NCI-H69 (cell line): ENCODE results near the gene PRR23E.

Source experiments
- DNase-seq: peaks from one replicate; lab custom pipeline; 2025; lab: John Stamatoyannopoulos, UW

Gene PRR23E

DNA sequence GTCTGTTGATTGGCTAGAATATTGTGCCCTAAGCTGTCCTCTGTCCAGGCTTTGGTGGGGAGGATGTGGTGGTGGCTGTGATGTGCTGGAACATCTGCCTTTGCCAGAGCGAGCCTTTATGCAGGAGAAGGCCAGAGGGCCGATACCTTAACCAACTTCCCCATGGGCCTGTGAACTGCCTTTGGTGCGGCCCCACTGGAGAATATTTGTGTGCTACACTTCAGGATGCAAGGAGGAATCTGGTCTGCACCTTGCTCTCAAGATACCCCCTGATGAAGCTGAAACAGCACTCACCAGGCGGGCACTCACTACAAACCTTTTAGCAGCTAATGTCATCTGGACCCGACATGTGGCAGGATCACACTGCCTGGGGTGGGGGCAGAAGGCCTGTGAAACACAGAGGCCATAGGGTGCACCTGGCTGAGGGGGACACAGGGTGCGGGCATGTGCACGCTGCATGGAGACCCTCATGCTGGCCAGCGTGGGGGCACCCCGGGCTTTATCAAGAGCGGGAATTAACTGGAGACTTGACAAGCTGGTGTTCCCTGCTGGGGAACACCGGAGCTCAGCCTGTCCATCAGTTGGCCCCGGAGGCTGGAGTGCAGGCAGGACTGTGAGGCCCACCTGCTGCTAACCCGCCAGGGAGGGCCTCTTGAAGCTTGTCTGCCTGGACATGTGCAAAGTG is 16.4 kb downstream of the PRR23E start:
- no peak for DNase-seq

DNA sequence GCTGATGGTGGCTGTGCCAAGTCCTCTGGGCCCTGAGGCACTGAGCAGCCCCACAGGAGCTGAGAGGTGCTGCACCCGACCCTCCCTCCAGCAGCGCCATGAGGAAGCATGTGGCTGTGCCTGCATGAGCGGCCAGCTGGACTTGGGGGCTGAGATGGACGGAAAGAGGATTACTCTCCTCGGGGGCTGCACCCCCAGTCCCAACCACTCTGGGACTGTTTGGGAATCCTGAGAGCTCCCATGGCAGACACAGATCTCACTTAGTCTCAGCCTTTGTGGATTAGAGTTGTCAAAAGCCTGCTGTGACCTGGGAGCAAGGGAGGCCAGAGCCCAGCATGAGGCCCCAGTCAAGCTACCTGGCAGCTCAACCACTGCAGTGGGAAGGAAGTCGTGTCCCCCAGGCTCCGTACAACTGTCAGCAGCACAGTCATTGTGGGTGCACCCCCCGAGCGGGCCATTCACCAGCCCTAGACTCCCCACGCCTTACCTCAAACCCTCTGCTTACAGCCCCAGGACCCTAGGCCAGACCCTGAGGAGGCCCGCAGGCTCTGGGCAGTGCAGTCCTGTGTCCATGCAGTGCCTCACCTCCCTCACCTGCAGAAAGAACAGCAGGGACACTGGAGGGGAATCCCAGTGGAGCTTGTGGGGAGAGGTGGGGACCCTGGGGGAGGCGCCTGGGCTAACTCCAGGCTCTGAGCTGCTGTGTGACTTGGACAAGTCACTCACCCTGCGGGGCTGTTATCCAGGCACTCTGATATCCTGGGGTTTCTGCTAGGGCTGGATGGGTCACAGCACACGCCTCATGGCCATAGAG is 17.1 kb downstream of the PRR23E start:
- peak; percentile 72 for DNase-seq

DNA sequence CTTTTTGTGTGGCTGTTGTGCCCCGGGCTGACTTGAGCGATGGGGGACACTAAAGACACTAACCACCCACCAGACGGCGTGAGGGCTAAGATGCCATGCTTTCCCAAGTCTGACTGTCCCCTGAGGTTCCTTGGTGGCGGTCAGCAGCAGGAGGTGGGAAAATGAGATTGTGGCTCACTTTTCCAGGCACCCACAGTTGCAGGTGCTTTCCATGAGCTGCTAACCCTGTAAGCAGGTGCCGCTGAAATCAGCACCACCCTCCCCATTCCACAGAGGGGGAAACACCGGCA is 17.7 kb downstream of the PRR23E start:
- no peak for DNase-seq

DNA sequence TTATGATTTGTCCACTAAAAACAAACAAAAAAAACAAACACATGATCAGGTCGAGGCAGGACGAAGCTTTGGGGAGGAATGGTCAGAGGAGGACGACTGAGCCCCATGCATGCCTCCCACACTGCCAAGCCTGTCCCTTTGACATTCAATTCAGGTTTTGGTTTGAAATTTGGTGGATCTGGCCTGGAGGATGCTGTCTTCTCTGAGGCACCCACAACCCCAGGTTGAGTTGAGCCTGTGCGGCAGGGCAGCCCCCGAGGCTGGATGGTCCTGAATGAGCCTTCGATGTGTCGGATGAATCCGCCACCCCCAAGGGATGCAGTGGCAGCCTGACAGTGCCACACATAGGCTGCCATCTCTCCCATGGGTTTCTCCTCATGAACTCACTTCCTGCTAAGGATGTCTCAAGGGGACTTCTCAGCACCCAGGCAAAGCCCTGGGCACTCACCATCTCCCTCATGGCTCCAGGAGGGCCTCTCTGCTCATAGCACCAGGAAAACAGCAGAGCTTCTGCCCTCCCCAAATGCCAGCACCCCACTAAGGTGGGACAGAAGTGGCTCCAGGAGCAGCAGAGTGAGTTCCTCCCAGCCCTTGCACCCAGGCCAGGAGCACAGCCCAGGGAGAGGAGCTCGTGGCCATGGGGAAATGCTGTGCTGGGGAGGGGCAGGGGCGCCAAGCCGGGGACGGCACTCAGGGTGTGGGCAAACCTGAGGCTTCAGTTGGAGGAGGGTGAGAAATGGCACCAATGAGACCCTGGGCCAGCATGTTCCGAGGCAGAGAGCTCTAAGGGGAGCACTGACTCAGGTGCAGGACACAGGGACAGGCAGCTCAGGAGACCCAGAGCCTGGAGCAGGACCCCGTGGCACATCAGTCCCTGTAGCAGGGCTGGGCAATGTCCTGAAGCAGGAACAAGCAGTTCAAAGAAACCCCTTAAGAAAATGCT is 18.5 kb downstream of the PRR23E start:
- no peak for DNase-seq

DNA sequence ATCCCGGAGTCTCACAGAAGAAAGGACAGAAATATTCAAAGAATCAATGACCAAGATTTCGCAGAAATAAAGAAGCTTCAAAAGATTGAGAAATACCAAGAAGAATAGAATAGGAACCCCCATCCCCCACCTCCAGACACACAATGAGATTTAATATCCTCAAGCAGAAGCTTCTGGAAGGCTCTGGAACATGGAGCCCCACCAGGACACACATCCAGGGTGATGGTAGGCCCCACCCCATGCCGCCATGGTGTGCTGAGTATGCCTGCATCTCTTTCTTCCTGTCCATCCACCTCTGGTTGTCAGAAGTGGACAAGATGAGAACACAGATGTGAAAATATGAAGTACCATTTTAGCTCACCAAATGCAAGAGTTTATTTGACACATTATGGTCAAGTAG is 19.3 kb downstream of the PRR23E start:
- DNase-seq = no peak

DNA sequence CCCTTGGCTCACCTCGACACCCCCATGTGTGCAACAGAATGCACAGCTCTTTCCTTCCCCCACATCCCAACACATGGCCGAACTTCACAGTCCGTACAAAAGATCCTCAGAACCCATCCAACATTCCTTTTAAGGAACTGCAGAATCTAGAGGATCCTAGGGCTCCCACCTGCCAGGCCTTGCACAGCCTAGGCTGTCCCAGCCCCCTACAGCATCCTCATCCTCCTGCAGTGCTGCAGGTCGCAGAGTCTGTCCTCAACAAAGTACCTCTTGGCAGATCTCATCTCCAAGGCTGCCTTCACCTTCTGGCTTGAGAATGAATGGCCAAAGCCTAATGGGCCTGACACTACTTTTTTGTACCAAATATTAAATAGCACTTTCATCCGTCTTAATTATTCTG is 19.8 kb downstream of the PRR23E start:
- DNase-seq = no peak

DNA sequence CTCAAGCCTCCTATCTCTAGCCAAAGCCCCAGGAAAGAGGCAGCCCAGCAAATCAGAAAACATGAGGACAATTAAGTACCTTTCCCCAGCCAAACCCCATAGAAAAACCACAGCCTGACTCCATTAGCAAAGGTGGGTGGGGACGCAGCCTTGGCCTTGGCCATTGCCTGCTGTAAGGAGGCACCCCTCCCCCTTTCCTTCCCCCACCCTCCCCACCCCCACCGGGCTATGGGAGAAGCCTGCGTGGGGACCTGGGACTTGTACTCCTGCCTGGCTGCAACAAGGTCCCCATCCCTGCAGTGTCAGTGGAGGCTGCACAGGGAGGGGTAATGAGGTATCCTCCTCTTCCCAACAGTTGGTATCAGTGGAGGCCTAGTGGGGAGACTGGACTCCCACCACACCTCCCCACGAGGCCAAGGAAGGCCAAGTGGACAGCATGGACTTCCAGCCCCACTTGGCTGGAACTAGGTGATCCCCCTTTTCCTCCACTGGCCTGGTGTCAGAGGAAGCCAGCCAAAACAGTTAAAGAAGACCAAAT is 20.5 kb downstream of the PRR23E start:
- DNase-seq = no peak

DNA sequence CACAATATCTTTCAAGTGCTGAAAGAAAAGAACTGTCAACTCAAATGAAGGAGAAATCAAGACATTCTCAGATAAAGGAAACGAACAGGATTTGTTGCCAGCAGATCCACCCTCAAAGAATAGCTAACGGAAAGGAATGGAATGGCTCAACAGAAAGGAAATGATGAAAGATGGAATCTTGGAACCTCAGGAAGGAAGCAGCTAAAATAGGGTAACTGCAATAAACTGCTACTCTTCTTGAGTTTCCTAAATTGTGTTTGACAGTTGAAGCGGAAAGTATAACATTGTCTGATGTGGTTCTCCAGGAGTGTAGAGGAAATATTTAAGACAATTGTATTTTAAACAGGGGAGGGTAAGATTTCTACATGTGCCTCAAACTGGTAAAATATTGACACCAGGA is 22.0 kb downstream of the PRR23E start:
- DNase-seq = no peak

DNA sequence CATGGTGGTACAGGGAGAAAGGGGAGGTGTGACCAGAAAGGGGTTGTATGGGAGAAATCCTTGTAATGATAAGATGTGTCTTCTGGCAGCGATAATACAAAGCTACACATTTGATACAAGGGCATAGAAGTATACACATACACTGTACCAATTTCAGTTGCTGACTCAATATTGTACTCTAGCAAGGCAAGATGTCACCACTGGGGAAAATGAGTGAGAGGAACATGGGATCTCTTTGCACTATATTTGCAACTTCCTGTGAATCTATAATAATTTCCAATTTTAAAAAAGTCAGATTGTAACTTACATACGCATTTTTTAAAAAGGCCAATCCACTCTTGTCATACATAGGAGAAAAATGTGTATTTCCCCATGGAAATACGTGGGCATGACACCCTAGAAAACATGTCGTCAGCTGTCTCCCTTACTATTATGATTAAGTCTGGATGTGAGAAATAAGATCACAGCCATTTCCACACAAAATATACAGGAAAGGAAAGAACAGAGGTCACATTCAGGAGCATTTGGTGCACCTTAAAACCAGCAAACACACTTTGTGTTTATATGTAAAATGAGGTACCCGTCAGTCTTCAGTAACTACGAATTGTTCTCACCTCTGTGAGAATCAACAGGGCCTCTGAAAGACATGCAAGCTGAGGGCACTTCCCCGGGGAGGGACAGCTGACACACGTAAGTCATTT is 22.9 kb downstream of the PRR23E start:
- no peak for DNase-seq

DNA sequence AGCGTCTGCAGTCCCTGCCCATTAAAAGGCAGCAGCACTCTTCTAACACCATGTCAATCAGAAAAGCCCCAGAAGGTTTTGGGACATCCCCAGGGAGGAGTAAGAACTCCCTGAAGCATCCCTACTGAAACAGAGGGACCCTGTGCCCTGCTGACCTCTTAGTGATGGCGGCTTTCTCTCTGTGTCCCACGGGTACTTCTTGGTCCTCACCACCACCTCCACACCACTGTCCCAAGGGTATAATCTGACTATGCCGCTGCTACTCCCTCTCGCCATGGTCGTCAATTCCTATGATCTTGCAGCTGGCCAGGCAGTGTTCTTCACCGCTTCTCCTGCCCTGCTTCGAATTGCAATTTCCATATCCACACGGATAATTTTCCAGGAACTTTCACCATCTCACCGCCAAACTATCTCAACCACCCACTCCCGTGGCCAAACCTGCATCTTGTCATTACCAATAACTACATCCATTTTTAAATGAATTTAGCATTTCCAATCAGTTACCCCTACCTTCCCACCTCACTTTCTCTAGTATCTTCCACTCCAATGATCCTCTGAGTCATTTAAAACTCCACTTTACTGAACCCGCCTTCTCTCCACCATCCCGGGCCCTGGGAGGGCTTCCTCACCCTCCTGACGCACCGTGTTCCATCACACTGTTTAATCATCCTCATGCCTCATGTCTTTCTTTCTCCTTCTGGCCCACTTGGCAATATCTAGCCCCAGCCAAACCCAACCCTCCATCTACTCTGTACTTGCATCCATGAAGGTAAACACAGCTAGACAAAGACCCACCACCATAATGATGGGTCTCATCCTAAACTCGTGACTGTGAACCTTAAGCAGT is 23.7 kb downstream of the PRR23E start:
- DNase-seq = peak; percentile 87

DNA sequence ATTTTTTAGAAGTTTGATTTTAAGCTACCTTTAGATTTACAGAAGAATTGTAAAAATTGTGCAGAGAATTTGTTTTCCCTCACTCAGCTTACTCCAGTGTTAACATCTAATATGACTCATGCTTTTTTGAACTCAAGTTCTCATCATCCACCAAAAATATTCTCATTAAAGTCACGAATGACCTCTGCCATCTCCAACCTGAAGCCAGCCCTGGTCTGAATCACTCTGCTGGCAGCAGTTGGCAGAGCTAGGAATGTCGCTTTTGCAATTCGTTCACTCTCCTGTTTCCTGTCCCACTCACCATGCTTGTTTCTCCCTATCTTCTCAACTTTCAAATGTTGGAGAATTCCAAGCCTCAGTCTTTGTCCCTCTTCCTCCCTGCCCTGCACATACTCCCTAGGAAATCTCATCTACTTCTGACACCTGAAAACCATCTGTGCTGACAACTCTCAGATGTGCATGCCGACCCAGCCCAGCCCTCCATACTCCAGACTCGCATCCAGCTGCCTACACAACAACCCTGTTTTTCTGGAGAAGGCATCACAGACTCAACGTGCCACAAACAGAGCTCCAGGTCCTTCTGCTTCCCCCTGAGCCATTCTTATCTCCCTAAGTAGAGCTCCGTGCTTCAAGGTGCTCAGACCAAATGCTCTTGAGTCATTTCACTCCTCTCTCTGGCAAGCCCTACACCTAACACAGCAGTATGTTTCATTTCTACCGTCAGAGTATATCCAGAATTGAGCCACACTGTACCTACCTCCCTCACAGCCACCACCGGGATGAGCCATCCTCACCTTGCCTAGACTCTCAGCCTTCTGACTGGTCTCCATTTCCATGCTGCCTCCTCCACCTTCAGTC is 24.9 kb downstream of the PRR23E start:
- DNase-seq = peak; percentile 37

DNA sequence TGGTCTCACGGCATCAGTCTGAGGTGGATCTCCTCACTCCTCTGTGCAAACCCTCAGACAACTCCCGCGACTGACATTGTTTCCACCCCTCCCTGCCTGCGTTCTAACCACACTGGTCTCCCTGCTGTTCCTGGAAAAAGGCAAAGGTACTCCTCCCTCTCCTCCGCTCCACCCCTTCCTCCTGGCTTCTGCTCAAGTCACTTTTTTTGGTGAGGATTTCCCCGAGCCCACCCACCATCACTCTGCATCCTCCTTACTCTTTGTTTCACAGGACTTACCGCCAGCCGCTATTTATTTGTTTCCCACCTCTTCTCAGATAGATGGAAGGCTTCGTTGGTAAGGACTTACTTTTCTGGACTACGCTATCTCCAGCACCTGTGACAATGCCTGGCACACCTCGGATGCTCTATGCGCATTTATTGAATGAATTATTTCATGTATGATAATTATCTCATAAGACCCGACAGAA is 25.6 kb downstream of the PRR23E start:
- peak; percentile 35 for DNase-seq

DNA sequence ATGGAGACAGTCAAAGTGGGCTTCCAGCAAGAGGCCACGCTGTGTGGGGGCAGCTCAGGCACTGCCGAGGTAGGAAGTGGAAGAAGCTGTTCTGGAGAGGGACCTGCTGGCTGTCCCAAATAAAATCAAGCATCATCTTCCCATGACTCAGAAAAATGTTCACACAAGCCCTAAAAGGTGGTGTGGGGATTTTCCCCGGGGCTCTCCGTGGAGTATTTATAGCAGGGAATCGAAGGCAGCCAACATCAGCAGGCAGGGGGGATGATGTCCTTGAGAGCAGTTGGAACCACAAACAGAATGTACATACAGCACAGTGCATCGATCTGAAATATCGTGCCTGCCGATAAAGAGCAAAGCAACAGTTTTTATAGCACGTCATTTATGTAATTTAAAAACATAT is 27.6 kb downstream of the PRR23E start:
- no peak for DNase-seq

DNA sequence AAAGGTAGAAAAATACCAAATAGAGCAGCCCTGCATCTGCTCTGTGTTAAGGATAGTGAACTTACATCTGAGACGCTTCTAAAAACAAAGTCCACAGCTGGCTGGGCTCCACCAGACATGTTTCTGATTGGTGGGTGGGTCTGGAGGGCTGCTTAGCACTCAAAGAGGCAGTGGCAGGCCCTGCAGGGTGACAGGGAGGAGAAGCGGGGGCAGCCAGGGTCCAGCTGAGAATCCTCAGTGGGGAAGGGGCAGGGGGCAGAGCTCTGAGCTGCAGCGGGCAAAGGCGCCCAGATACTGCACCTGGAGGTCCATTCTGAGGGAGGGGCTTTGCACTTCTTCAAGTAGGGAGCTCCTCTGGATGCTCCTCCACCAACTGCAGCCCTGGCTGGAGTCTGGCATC is 28.1 kb downstream of the PRR23E start:
- DNase-seq = no peak

DNA sequence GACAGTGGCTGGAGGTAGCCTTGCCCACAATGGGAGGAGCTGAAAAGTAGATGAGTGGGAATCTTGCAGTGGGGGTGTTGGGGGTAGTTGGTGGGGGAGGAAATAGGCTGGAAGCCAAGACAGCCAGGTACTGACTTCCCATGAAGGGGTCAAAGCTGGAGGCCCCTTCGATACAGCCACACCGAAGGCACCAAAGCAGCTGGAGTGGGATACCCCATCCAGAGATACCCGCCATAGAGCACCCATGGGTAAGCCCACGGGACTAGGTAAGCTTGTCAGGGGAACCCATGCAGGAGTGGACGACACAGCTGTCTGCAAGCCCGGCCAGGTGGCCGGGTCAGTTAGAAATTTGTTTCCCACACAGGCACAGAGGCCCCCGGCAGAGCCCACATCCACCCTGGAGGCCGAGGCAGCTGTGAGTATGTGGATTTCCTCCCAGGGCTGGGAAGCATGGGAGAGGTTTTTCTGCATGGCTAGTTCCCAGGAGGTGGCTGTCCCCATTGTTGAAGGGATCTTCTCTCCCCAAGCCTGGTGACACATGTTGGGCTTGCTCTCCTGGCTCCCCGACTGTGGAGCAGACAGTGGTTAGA is 28.6 kb downstream of the PRR23E start:
- no peak for DNase-seq

DNA sequence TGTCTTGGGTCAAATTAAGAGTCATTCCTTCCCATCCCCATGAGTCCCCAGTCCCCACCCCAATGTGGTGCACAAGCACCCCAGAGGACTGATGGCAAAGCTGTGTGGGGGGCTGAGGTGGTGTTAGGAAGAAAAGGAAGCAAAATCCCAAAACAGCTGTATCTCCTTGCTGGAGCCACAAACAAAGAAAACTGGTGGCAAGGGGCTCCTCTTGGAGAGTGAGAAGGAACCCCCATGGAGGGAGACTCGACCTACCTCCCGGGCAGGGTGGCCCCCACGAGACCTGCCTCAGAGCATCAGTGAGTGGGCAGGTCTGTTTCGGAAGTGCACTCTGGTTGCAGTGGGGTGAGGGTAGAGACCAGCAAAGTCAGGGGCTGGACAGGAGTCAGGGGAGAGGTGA is 29.2 kb downstream of the PRR23E start:
- DNase-seq = no peak

DNA sequence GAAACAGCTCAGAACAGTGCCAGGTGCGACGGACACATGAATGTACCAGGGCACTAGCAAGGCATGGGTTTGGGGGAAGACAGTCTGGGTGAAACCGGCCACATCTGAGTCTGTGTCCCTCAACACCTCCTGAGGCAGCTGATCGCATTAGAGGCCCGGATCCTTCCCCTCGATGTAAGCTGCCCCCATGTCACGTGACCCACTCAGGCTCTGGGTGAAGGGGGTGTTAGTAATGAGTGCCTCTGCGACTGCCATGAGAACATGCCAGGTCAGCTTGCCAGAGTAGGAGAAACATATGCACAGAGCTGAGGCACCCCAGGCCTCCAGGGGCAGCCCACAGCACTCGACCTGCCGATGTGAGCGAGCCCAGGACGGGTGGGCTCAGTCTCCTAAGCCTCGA is 29.7 kb downstream of the PRR23E start:
- DNase-seq = no peak

DNA sequence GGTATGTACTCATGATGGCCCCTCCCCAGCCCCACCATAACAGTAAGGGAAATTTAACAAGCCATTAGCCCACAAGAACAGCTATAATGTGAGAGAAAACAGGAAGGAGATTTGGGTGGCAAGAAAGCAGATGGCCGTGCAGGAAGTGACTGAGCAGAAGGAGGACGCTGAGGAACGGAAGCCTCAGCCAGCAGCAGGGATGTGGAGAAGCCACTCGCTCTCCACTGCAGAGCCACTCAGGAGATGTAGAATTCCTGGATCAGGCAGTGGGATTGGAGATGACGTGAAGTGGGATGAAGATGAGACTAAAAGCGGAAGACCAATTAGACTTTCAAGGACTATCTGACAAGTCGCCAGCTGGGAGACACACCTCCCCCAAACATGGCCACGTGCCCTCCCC is 31.2 kb downstream of the PRR23E start:
- no peak for DNase-seq

DNA sequence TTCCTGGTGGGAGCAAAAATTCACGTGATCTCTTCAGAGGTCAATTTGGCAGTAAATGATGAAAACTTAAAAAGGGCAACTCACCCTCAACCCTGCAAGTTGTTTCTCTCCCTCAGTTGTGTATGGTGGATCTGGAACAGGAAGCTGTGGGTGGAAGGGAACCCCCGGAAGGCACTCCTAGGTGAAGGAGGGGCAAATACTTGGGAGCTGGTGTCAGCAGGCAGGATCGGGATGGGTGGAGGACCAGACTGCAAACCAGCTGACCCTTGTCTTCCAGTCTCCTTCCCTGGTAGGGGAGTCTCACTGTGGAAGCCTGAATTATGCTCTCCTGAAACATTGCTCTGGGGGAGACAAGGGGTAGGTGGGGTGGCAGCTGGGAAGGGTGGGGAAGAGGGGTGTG is 33.5 kb downstream of the PRR23E start:
- DNase-seq = no peak
